HepG2 (cell line): ENCODE results near the gene RAC3. TPM values are rescaled to one million over a fixed set of nuclear protein-coding genes. Genes with fewer than 3 reads are reported as not detected.
A peak's percentile ranks its signal among the peaks of the same experiment; 100 is the strongest.

Experiments
- CEBPG ChIP-seq: IDR thresholded peaks from 2 replicates; pipeline ENCODE4 v1.6.1; 2016
- EHMT2 ChIP-seq: fragments of 200-600 bp; sonication (generic); IDR thresholded peaks from 2 replicates; pipeline ENCODE4 v1.7.0; 2017; ENCODE audit warnings: antibody characterized with exemption, low read depth, low read length, borderline replicate concordance
- GFI1 ChIP-seq: sonication (generic); formaldehyde crosslinking; IDR thresholded peaks from 2 replicates; pipeline ENCODE4 v1.5.0; 2020; ENCODE audit warnings: missing genetic modification reagents, mild to moderate bottlenecking, borderline replicate concordance
- KDM2A ChIP-seq: sonication (generic); formaldehyde crosslinking; IDR thresholded peaks from 2 replicates; pipeline ENCODE4 v1.4.0; 2020; ENCODE audit warnings: low read depth, missing genetic modification reagents, borderline replicate concordance
- KIAA2018 ChIP-seq: sonication (generic); formaldehyde crosslinking; IDR thresholded peaks from 2 replicates; pipeline ENCODE4 v1.5.0; 2020; ENCODE audit warnings: mild to moderate bottlenecking, missing genetic modification reagents, borderline replicate concordance
- MXI1 ChIP-seq: IDR thresholded peaks from 3 replicates; pipeline ENCODE4 v1.6.1; 2012; ENCODE audit warnings: low read depth, low read length, inconsistent platforms, borderline replicate concordance
- PATZ1 ChIP-seq: sonication (generic); formaldehyde crosslinking; IDR thresholded peaks from 2 replicates; pipeline ENCODE4 v1.4.0; 2020; ENCODE audit warnings: missing genetic modification reagents
- SRSF9 ChIP-seq: fragments of 200-400 bp; formaldehyde crosslinking; IDR thresholded peaks from 2 replicates; pipeline ENCODE4 v1.6.1; 2018; ENCODE audit warnings: borderline replicate concordance, mild to moderate bottlenecking, low read depth, low read length; ENCODE audit not compliant: insufficient read depth, poor library complexity, severe bottlenecking
- TEAD2 ChIP-seq: sonication (generic); formaldehyde crosslinking; IDR thresholded peaks from 2 replicates; pipeline ENCODE4 v1.9.0; 2021; ENCODE audit warnings: missing genetic modification reagents
- THYN1 ChIP-seq: sonication (generic); formaldehyde crosslinking; IDR thresholded peaks from 2 replicates; pipeline ENCODE4 v1.8.1; 2023; ENCODE audit warnings: low read depth, mild to moderate bottlenecking, moderate library complexity, missing genetic modification reagents, borderline replicate concordance
- ZNF235 ChIP-seq: sonication (generic); formaldehyde crosslinking; IDR thresholded peaks from 2 replicates; pipeline ENCODE4 v1.8.1; 2023; ENCODE audit warnings: mild to moderate bottlenecking, missing genetic modification reagents, borderline replicate concordance
- ZNF276 ChIP-seq: sonication (generic); formaldehyde crosslinking; IDR thresholded peaks from 2 replicates; pipeline ENCODE4 v1.4.0; 2020; ENCODE audit warnings: mild to moderate bottlenecking, low read depth, missing genetic modification reagents
- ZNF597 ChIP-seq: sonication (generic); formaldehyde crosslinking; IDR thresholded peaks from 2 replicates; pipeline ENCODE4 v1.5.0; 2020; ENCODE audit warnings: missing genetic modification reagents
- ZNF616 ChIP-seq: sonication (generic); formaldehyde crosslinking; IDR thresholded peaks from 2 replicates; pipeline ENCODE4 v1.5.0; 2020; ENCODE audit warnings: low read depth, mild to moderate bottlenecking, missing genetic modification reagents
- ZNF775 ChIP-seq: sonication (generic); formaldehyde crosslinking; IDR thresholded peaks from 2 replicates; pipeline ENCODE4 v1.4.0; 2020; ENCODE audit warnings: missing genetic modification reagents, mild to moderate bottlenecking, moderate library complexity, borderline replicate concordance
- polyA plus RNA-seq, 8 experiments: library from polyadenylated mRNA; depleted of rRNA in 3 of 8; stranded (reverse) in 7 of 8; unstranded in 1 of 8; fragments of >200 nt; fragmentation: Illumina TruSeq in 4 of 8; extraction: Trizol in 4 of 8; gene quantifications; 2 replicates each; pipeline versions ENCODE4 v1.2.1 to v1.2.3, GENCODE V29; 2011 to 2016; ENCODE audit warnings: low read depth in 4 of 8, missing spikeins in 1 of 8, mixed read lengths in 1 of 8; ENCODE audit not compliant: insufficient read depth in 1 of 8
- total RNA-seq, 5 experiments: library from RNA; depleted of rRNA; stranded (reverse); fragments of >200 nt; fragmentation: Illumina TruSeq; extraction: Trizol; gene quantifications; 2 replicates each; pipeline ENCODE4 v1.2.3, GENCODE V29; 2016; ENCODE audit warnings: low read depth in 1 of 5

The RAC3 gene
- total and polyA plus RNA-seq, 2 of the 13 experiments (the other 11 are each of a cell fraction or from before 2014, with no cell fraction given), result 10.5 to 21.3 TPM

- TF ChIP-seq SRSF9, result no peak
- no peak for TF ChIP-seq TEAD2
- no peak; the same call in 1 of the 2 replicates for TF ChIP-seq CEBPG (CRISPR knock-in tag)
- 0 out of 2 replicates have a peak, but pooled peaks have one; percentile 34 for TF ChIP-seq KDM2A (CRISPR knock-in tag)
- no peak for TF ChIP-seq ZNF235 (CRISPR knock-in tag)
- no peak for TF ChIP-seq EHMT2
- TF ChIP-seq GFI1 (CRISPR knock-in tag), result peak; percentile 12; the same call in 1 of the 2 replicates
- 0 out of 2 replicates have a peak, but pooled peaks have one; percentile 47 for TF ChIP-seq ZNF616 (CRISPR knock-in tag)
- TF ChIP-seq MXI1, result no peak
- TF ChIP-seq ZNF276 (CRISPR knock-in tag), result no peak
- TF ChIP-seq PATZ1 (CRISPR knock-in tag), result peak; percentile 30; the same call in 1 of the 2 replicates
- no peak for TF ChIP-seq KIAA2018
- no peak for TF ChIP-seq ZNF597 (CRISPR knock-in tag)
- no peak for TF ChIP-seq THYN1
- no peak for TF ChIP-seq ZNF775
These were observed 34.6 kb upstream of the RAC3 start (continued) for GRCh38 chr17:81996757-81997441.
